ENCODE data around the gene SUN2.

- no peak for TF ChIP-seq CTCF (IDR thresholded peaks at IDR 0.05)
- no peak for TF ChIP-seq POLR2AphosphoS5 (IDR thresholded peaks at IDR 0.05)
- no peak for TF ChIP-seq EP300 (IDR thresholded peaks at IDR 0.05)
Observed at GRCh38 chr22:38735126-38735464, 20.7 kb downstream of the SUN2 start.

Data from upper lobe of left lung (tissue), 4 donors.